Stimulated activated naive CD8-positive, alpha-beta T cell treated with anti-CD3 and anti-CD28 coated beads, Interleukin-15, Interleukin-2, amounts not matched to agents 100 ng/mL and 50 ng/mL, for 24 hours (primary cell): ENCODE results near the gene RAI1.
A peak's percentile ranks its signal among the peaks of the same experiment; 100 is the strongest.

Source experiments
- H3K27ac Mint-ChIP-seq: one replicate; pipeline ENCODE4 v1.8.0; 2021; ENCODE audit warnings: mild to moderate bottlenecking, mixed read lengths
- H3K27me3 Mint-ChIP-seq: one replicate; pipeline ENCODE4 v1.8.0; 2021; ENCODE audit warnings: mixed read lengths
- H3K36me3 Mint-ChIP-seq: one replicate; pipeline ENCODE4 v1.8.0; 2021; ENCODE audit warnings: low read depth, mixed read lengths
- H3K4me1 Mint-ChIP-seq: one replicate; pipeline ENCODE4 v1.8.0; 2021; ENCODE audit warnings: low read depth, mixed read lengths
- H3K4me3 Mint-ChIP-seq: one replicate; pipeline ENCODE4 v1.8.0; 2021; ENCODE audit warnings: mild to moderate bottlenecking, mixed read lengths
- H3K9me3 Mint-ChIP-seq: one replicate; pipeline ENCODE4 v1.8.0; 2021; ENCODE audit warnings: mixed read lengths

The RAI1 gene

DNA sequence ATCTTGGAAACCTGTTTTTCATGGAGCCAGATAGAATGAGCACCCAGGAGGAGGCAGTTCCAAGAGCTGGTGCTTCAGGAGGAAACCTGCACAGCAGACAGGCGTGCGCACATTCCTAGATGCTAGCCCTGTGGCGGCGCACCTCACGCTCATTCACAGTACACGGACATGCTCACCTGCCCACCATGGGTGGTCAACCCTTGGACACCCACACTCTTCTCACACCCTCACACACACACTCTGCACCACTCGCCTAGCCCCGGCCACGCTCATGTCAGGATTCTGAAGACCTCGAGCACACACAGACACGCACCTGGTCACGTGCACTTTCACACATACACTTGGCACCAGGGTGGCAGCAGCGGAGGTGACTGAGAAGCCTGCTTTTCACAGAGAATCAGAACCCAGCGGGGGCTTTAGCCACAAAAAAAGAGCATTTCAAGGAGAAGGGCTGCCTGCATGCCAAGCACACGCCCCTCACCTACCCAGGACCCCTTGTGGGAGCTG is 28.6 kb downstream of the RAI1 start:
- no peaks in the 10 kb centered on the region for H3K27me3 Mint-ChIP-seq
- no peaks in the 10 kb centered on the region for H3K9me3 Mint-ChIP-seq
- H3K36me3 Mint-ChIP-seq = no peaks in the 10 kb centered on the region
- peaks cover 19% of the 10 kb centered on the region for H3K4me1 Mint-ChIP-seq
- no peak overlapping the region for H3K27ac Mint-ChIP-seq
- no peak overlapping the region for H3K4me3 Mint-ChIP-seq

DNA sequence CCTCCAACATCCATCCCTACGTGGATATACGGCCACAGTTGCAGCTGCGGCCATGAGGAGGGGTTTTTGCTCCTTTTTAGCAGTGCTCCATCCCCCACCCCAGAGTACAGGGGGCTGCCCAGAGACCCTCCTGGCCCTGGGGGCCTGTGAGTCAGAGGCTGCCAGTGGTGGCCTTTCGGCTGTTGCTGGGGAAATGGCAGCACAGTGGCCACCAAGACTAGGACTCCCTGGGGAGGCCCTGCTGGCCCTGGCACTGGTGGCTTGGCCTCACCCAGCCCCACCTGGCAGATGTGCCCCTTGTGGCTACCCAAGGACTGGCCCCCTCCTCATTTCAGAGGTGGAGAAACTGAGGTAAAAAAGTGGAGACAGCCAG is 29.1 kb downstream of the RAI1 start:
- Mint-ChIP-seq H3K4me1 (peaks cover 19% of the 10 kb centered on the region), H3K4me3 (no peak overlapping the region), H3K9me3 (no peaks in the 10 kb centered on the region), H3K27me3 (no peaks in the 10 kb centered on the region), H3K27ac (no peak overlapping the region), H3K36me3 (no peaks in the 10 kb centered on the region)

DNA sequence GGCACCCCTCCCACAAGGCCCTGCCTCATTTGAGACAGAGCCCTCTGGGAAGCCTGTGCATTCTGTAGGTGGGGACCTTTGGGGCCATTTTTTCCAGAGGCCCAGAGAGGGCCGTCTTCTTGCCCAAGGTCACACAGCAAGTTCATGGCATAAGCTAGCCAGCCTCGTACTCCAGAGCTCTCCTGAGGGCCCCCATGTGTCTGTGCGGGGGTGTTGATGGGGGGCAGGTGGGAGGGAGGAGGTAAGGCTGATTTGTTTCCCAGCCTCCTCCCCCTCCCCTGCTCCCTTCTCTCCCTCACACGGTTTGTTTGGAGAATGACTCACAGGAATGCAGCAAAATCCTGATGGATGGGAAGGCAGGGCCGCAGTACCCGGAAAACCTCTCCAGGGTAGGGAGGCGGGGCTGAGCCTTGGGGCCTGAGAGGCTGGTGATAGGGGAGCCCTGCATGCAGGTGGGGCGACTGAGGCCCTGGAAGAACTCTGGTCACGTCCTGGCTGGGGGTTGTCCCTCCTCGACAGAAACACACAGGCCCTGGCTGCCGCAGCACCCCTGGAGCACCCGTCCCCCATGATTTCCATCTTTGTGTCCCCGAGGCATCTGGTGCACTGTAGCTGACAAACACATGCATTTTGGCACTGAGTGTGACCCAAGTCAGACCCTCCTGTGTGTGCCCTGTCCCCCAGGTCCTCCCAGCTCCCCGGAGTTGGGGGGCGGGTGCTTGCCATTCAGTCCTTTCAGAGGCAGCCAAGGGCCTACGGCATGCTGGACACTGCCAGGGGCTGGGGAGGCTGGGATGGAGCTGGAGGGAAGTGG is 29.7 kb downstream of the RAI1 start:
- Mint-ChIP-seq H3K27me3 (no peaks in the 10 kb centered on the region), H3K4me1 (peaks cover 19% of the 10 kb centered on the region), H3K4me3 (no peak overlapping the region), H3K36me3 (no peaks in the 10 kb centered on the region), H3K9me3 (no peaks in the 10 kb centered on the region), H3K27ac (no peak overlapping the region)

DNA sequence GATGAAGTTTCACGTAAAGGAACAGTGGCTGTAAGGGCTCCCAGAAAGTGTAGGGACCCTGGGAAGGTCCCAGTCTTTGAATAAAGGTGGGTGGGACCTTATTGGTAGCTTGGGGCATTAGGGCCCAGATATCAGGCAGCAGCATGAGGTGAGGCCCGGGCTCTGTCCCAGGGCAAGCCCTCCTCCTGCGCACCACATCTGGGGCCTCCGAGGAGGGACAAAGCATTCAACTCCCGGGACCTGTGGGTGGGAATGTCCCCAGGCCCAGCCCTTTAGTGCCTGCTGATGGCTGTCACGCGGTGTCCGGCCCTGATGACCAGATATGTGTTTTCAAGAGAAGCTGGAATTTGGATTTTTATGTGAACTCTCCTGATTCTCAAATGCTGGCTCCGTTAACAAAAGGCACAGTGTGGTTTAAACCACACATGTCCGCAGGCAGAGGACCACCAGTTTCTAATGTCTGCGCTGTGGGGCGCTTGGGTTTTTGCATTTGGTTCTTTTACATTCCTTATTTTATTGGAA is 30.4 kb downstream of the RAI1 start:
- Mint-ChIP-seq H3K4me1 (peaks cover 19% of the 10 kb centered on the region), H3K27me3 (no peaks in the 10 kb centered on the region), H3K4me3 (no peak overlapping the region), H3K27ac (no peak overlapping the region), H3K36me3 (no peaks in the 10 kb centered on the region), H3K9me3 (no peaks in the 10 kb centered on the region)

DNA sequence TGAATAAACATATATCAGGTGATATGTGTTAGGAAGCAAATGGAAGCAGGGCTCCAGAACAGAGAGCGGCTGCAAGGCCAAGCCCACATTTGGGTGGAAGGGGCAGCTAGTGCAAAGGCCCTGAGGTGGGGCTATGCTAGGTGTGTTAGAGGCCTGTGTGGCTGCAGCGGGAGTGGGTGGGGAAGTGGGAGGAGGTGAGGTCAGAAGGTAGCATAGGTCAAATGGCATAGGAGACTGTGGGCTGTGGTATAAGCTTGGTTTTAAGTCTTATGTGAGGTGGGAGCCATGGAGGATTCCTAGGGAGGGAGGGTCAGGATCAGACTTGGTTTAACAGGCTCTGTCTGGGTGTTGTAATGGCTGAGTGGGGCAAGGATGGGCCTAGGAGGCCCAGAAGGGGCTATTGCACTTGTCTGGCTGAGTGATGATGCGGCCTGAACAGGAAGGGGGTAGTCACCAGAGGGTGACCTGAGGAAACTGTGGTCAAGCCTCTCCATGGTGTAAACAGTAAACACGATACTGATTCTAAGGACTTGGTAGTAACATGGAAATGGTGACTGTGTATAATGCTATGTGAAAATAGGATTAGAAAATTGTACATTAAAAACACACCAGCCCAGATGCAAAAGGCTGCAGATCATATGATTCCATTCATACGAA is 31.1 kb downstream of the RAI1 start:
- Mint-ChIP-seq H3K9me3 (no peaks in the 10 kb centered on the region), H3K36me3 (no peaks in the 10 kb centered on the region), H3K27ac (peak overlapping the region; percentile 41), H3K27me3 (no peaks in the 10 kb centered on the region), H3K4me3 (no peak overlapping the region), H3K4me1 (peaks cover 19% of the 10 kb centered on the region)

DNA sequence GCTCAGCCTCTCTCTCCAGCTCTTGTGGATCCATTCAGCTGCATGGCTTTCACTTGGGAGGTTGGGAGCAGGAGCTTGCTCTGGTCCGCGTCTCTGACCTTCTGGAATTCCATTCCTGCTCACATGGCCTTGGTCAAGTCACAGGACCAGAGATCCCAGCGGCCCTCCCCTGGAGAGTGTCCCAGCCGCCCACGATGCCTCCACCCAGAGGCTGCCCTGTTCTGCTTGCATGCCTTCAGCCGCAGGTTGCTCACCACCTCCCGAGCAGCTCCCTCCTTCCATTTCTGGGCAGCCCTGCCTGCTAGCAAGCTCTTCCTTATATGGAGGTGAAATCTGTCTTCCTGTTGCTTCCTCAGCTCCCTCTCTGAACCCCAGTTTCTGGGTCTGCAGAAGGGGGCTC is 32.6 kb downstream of the RAI1 start:
- Mint-ChIP-seq H3K36me3 (peaks cover 3% of the 10 kb centered on the region), H3K27me3 (no peaks in the 10 kb centered on the region), H3K4me3 (no peak overlapping the region), H3K27ac (peak overlapping the region; percentile 36), H3K4me1 (peaks cover 23% of the 10 kb centered on the region), H3K9me3 (no peaks in the 10 kb centered on the region)

DNA sequence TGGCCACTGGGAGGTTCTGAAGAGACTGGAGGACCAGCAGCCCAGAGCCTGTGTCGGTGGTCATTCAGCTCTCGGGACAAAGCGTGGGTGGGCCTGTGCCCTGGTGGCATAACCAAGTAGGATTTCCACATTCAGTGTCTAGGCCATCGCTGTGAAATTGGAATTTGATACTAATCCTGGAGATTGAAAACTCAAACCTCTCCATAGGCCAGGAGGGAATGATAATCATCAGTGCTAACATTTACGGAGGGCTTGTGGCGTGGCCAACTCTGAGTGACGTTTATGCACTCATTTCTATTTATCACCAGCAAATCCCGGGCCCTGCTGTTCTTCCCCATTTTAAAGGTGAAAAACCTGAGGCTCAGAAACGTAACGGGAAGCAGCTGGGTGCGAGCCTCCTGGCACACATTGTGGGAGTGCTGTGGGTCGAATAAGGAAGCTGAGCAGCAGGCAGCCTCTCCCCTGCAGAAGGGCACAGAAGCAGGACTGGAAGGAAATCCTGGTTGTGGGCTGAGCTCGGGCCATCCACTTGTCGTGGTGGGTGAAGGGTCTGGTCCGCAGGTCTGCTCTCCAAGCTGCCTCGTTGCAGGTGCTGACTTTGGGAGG is 33.1 kb downstream of the RAI1 start:
- H3K27ac Mint-ChIP-seq = peak overlapping the region; percentile 36
- H3K4me1 Mint-ChIP-seq = peaks cover 23% of the 10 kb centered on the region
- no peak overlapping the region for H3K4me3 Mint-ChIP-seq
- no peaks in the 10 kb centered on the region for H3K27me3 Mint-ChIP-seq
- no peaks in the 10 kb centered on the region for H3K9me3 Mint-ChIP-seq
- peaks cover 3% of the 10 kb centered on the region for H3K36me3 Mint-ChIP-seq

DNA sequence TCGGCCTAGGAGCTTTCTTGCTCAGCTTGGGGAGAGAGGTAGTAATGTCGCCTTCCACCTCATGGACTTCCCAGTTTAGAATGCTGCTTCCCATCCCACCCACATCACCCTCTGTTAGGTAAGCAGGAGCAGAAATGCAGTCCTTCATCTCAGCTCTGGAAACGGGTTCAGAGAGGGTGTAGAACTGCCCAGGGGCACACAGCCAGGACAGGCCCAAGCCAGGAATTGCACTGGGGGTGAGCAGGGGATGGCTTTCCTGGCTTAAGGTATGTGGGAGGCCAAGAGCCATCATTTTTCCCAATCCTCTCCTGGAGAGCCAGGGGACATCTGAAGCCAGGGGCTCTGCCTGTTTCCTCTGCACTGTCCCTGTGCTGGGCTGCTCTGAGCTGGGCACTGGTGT is 33.6 kb downstream of the RAI1 start:
- H3K27ac Mint-ChIP-seq = no peak overlapping the region
- H3K27me3 Mint-ChIP-seq = no peaks in the 10 kb centered on the region
- H3K36me3 Mint-ChIP-seq = peaks cover 3% of the 10 kb centered on the region
- H3K4me1 Mint-ChIP-seq = peaks cover 23% of the 10 kb centered on the region
- no peak overlapping the region for H3K4me3 Mint-ChIP-seq
- H3K9me3 Mint-ChIP-seq = no peaks in the 10 kb centered on the region

DNA sequence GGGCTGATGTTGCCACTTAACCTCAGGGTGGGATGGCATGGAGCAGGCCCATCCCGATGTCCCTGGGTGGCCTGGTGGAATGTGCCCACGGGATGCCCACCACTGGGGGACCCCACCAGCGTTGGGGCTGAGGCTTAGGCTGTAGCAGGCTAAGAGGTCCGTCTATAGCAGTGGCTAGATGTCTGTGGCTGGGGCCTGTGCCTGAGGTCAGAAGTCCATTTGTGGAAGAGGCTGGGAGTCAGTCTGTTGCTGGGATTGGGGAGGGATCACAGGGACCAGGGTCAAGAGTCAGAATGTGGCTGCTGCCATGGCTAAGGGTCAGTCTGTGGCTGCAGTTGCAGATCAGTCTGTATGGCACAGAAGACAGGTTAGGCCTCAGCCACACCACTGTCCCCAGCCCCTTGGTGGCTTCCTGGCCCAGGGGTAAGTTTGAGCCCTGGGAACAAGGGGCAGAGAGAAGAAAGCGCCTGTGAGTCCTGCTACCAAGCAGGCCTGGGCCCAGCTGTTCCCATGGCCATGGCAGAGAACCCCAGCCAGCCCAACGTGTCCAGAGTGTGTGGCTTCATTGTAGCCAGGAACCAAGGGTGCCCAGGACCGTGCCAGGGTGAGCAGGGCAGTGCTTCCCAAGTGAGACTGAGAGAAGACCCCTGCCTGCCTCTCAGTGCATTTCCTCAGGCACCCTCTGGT is 35.7 kb downstream of the RAI1 start:
- Mint-ChIP-seq H3K27me3 (peaks cover 7% of the 10 kb centered on the region), H3K4me3 (no peak overlapping the region)

DNA sequence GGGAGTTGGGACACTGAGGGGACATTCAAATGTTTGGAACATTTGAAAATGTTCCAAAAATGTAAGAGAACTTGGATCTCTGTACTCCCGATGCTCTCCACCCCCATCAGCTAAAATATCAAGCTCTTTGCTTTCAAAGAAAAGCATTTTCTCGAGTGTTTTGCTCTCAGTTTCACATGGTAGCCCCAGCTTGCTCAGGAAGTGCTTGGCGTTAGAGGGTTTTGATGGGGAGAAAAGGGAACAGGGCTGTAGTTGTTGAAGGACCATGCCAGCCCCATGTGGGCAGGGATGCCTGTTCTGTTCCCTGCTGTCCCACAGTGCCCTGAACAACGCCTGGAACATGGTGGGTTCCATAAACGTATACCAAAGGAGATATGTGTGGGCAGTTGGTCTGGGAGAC is 37.0 kb downstream of the RAI1 start:
- Mint-ChIP-seq H3K4me1 (peaks cover 28% of the 10 kb centered on the region), H3K27me3 (peaks cover 18% of the 10 kb centered on the region), H3K27ac (no peak overlapping the region), H3K36me3 (peaks cover 3% of the 10 kb centered on the region), H3K9me3 (no peaks in the 10 kb centered on the region), H3K4me3 (no peak overlapping the region)

More for the DNA sequence above, 35.7 kb downstream of the RAI1 start:
- no peaks in the 10 kb centered on the region for H3K9me3 Mint-ChIP-seq
- peaks cover 3% of the 10 kb centered on the region for H3K36me3 Mint-ChIP-seq
- no peak overlapping the region for H3K27ac Mint-ChIP-seq
- peaks cover 30% of the 10 kb centered on the region for H3K4me1 Mint-ChIP-seq

DNA sequence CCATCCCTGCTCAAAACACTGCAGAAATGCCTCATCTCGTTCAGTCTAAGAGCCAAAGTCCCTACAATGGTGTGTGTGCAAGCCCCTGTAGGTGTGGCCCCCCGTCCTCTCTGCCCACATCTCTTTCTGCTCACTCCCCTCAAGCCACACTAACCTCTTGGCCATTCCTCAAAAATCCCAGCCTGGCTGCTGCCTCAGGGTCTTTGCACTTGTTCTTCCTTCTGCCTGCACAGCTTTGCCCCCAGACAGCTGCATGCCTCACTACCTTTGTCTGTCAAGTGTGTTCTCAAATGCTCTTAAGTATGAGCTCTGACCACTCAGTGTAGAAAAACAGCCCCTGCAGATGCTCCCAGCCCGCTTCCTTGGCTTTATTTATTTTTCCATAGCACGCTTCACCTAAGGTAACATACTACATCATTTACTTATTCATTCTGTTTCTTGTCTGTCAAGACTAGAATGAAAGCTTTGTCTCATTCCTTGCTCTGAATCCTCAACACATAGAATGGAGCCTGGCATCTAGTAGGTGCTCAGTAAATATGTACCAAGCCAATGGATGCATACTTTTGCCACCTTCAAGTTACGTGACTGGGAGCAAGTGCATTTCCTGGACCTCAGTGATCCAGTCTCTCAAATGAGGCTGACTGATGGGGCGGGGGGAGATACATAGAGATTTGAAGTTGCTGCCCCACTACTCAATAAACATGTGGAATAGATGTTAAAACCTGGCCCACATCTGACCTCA is 38.1 kb downstream of the RAI1 start:
- peaks cover 29% of the 10 kb centered on the region for H3K4me1 Mint-ChIP-seq
- H3K27me3 Mint-ChIP-seq = peaks cover 18% of the 10 kb centered on the region
- no peaks in the 10 kb centered on the region for H3K9me3 Mint-ChIP-seq
- H3K27ac Mint-ChIP-seq = no peak overlapping the region
- H3K36me3 Mint-ChIP-seq = peaks cover 3% of the 10 kb centered on the region
- no peak overlapping the region for H3K4me3 Mint-ChIP-seq

DNA sequence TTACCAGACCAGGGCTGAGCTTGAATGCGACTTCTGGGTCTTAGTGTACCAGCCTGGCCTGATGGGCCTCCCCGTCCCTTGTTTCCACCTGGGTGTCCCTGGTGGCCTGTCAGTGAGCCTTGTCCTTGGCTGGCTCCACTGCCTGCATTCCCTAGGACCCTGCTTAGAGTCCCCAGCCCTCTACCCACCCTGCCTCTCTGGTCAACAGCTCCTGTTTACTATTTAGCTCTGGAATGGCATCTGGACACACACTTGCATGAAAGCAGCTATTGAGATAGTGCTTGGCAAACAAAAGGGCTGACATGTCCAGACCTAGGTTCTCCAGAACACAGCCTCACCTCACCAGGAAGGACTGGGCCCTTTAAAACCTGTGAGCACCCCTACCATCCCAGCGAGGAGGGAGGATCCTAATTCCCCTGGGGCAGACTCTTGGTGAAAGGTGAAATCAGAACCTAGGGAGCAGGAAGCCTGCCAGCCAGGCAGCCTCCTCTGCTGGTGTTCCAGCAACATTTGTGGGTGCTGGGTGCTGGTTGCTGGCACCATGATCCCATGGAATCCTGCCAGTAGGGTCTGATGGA is 38.8 kb downstream of the RAI1 start:
- no peak overlapping the region for H3K27ac Mint-ChIP-seq
- H3K4me1 Mint-ChIP-seq = peaks cover 29% of the 10 kb centered on the region
- H3K27me3 Mint-ChIP-seq = peaks cover 18% of the 10 kb centered on the region
- no peaks in the 10 kb centered on the region for H3K9me3 Mint-ChIP-seq
- H3K4me3 Mint-ChIP-seq = no peak overlapping the region
- H3K36me3 Mint-ChIP-seq = peaks cover 3% of the 10 kb centered on the region

DNA sequence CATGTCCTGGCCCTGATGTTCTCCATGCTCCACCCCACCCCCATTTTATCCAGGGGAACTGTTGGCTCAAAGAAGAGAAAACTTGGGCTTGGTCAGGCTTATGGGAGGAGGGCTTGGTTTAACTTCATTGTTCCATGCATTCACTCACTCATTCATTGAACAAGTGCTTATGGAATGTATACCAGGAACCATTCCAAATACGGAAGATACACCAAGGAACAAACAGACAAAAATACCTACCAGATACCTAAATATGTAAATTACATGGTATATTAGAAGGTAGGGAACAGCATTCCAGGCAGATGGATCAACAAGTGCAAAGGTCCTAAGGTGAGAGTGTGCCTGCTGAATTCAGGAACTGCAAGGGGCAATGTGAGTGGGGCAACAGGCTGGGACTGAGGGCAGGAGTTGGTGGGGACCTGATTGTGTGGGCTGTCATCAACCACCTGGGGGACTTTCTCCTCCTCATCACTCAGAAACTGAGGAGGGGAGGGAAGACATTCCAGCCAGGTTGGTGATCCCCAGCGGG is 39.9 kb downstream of the RAI1 start:
- Mint-ChIP-seq H3K4me1 (peaks cover 33% of the 10 kb centered on the region), H3K4me3 (no peak overlapping the region)

More for the DNA sequence above, 39.9 kb downstream of the RAI1 start:
- Mint-ChIP-seq H3K27ac (no peak overlapping the region), H3K9me3 (no peaks in the 10 kb centered on the region), H3K27me3 (peaks cover 18% of the 10 kb centered on the region), H3K36me3 (peaks cover 3% of the 10 kb centered on the region)
